HCT116 (cell line): ENCODE results near the gene NME2. TPM values are rescaled to one million over a fixed set of nuclear protein-coding genes. Genes with fewer than 3 reads are reported as not detected.

Experiments used
- ATAC-seq: fragments of 200-7000 bp; cut with Tn5 transposase; 2 replicates; pipeline ENCODE4 v1.9.1; 2020; ENCODE audit warnings: mild to moderate bottlenecking, moderate library complexity
- BruUV-seq: library from RNA; stranded (reverse); fragments of 400-500 nt; replicated peaks from 2 replicates; lab custom pipeline; 2021; lab: Mats Ljungman, UMichigan
- CTCF ChIA-PET: fragments of 300-600 bp; sonication (Branson Sonifier 250); formaldehyde crosslinking; loops from one replicate; lab custom pipeline; 2021; ENCODE audit warnings: antibody characterized with exemption; lab: Charles Lee
- POLR2A ChIA-PET: fragments of 300-600, 350-600 bp; sonication (Branson Sonifier 250); formaldehyde crosslinking; loops from one replicate; lab custom pipeline; 2021; ENCODE audit warnings: antibody characterized with exemption; lab: Charles Lee
- RAD21 ChIA-PET, 2 experiments: fragments of 300-600 bp; sonication (Branson Sonifier 250); formaldehyde crosslinking; loops; one replicate each; lab custom pipeline; 2023; ENCODE audit warnings: low total read pairs in 2 of 2; ENCODE audit not compliant: uncharacterized antibody in 2 of 2, unreplicated experiment in 2 of 2, low non-redundant PET in 1 of 2; lab: Charles Lee
- DNase-seq: peaks from one replicate; pipeline ENCODE4 v3.0.0-alpha.2; 2010; ENCODE audit warnings: low read depth, low spot score
- H2AFZ ChIP-seq: fragments of 200-600 bp; shearing (Covaris generic), sonication (generic); 2 replicates; pipeline ENCODE4 v1.6.1; 2017; ENCODE audit warnings: low read depth, mixed run types, mixed read lengths, antibody characterized with exemption, low read length; ENCODE audit not compliant: poor library complexity, severe bottlenecking
- H3K27ac ChIP-seq: 2 replicates; pipeline ENCODE4 v1.5.1; 2012; ENCODE audit warnings: low read depth, low read length
- H3K27me3 ChIP-seq: fragments of 200-600 bp; sonication (generic); 2 replicates; pipeline ENCODE4 v1.6.1; 2016; ENCODE audit warnings: mixed run types, low read length, mixed read lengths; ENCODE audit not compliant: insufficient read depth
- H3K36me3 ChIP-seq, 2 experiments: fragments of 200-500 bp in 1 of 2; fragments of 200-600 bp in 1 of 2; sonication (Bioruptor generic) in 1 of 2; sonication (generic) in 1 of 2; 2 replicates each; pipeline versions ENCODE4 v1.5.1 to v1.6.1; 2014 to 2016; ENCODE audit warnings: low read length in 2 of 2, inconsistent platforms in 1 of 2, mixed read lengths in 1 of 2, mixed run types in 1 of 2; ENCODE audit not compliant: insufficient read depth in 2 of 2, control insufficient read depth in 1 of 2
- H3K4me1 ChIP-seq, 2 experiments: fragments of 200-600 bp in 1 of 2; sonication (generic) in 1 of 2; 2 replicates each; pipeline versions ENCODE4 v1.5.1 to v1.6.1; 2012 to 2017; ENCODE audit warnings: low read length in 2 of 2, inconsistent platforms in 1 of 2, mild to moderate bottlenecking in 1 of 2, mixed read lengths in 1 of 2, mixed run types in 1 of 2, moderate library complexity in 1 of 2; ENCODE audit not compliant: insufficient read depth in 2 of 2, control insufficient read depth in 1 of 2
- H3K4me2 ChIP-seq: fragments of 200-600 bp; sonication (generic); 2 replicates; pipeline ENCODE4 v1.6.1; 2017; ENCODE audit warnings: mixed run types, low read length, mixed read lengths
- H3K4me3 ChIP-seq, 2 experiments: fragments of 200-600 bp in 1 of 2; sonication (generic) in 1 of 2; replicated peaks in 1 of 2; 2 replicates each; pipeline ENCODE4 v1.5.1; 2011 to 2016; ENCODE audit warnings: low read length in 2 of 2, control low read depth in 1 of 2, low read depth in 1 of 2, mild to moderate bottlenecking in 1 of 2, mixed read lengths in 1 of 2, mixed run types in 1 of 2
- H3K79me2 ChIP-seq: fragments of 200-600 bp; sonication (generic); 2 replicates; pipeline ENCODE4 v1.6.1; 2017; ENCODE audit warnings: mild to moderate bottlenecking, mixed run types, low read length, moderate library complexity, mixed read lengths; ENCODE audit not compliant: insufficient read depth
- H3K9ac ChIP-seq: fragments of 200-600 bp; sonication (generic); 2 replicates; pipeline ENCODE4 v1.6.1; 2016; ENCODE audit warnings: low read length, mixed read lengths
- H3K9me2 ChIP-seq: fragments of 200-600 bp; sonication (generic), shearing (Covaris generic); 2 replicates; pipeline ENCODE4 v1.6.1; 2017; ENCODE audit warnings: mixed run types, mild to moderate bottlenecking, moderate library complexity; ENCODE audit not compliant: insufficient read depth
- H3K9me3 ChIP-seq, 2 experiments: fragments of 200-500 bp in 1 of 2; fragments of 200-600 bp in 1 of 2; sonication (Bioruptor generic) in 1 of 2; sonication (generic) in 1 of 2; 2 replicates each; pipeline ENCODE4 v1.6.1; 2014 to 2017; ENCODE audit warnings: low read length in 2 of 2, mixed read lengths in 2 of 2, inconsistent platforms in 1 of 2, low read depth in 1 of 2, mild to moderate bottlenecking in 1 of 2, mixed run types in 1 of 2, moderate library complexity in 1 of 2; ENCODE audit not compliant: control insufficient read depth in 1 of 2, insufficient read depth in 1 of 2
- H4K20me1 ChIP-seq: fragments of 200-600 bp; sonication (generic), shearing (Covaris generic); 2 replicates; pipeline ENCODE4 v1.6.1; 2017; ENCODE audit warnings: mixed run types, mild to moderate bottlenecking, moderate library complexity; ENCODE audit not compliant: insufficient read depth
- CBX3 ChIP-seq: IDR thresholded peaks from 2 replicates; pipeline ENCODE4 v1.6.1; 2012; ENCODE audit warnings: low read depth
- CEBPB ChIP-seq: IDR thresholded peaks from 2 replicates; pipeline ENCODE4 v1.6.1; 2012; ENCODE audit warnings: low read depth
- ELF1 ChIP-seq: IDR thresholded peaks from 2 replicates; pipeline ENCODE4 v1.6.1; 2012; ENCODE audit warnings: low read depth, borderline replicate concordance
- EZH2 ChIP-seq: fragments of 200-600 bp; sonication (generic); IDR thresholded peaks from 2 replicates; pipeline ENCODE4 v1.6.1; 2017; ENCODE audit warnings: antibody characterized with exemption, mixed run types
- FOSL1 ChIP-seq: IDR thresholded peaks from 2 replicates; pipeline ENCODE4 v1.6.1; 2012; ENCODE audit warnings: low read depth
- POLR2A ChIP-seq: IDR thresholded peaks from 2 replicates; pipeline ENCODE4 v1.7.0; 2011; ENCODE audit warnings: borderline replicate concordance; ENCODE audit not compliant: insufficient read depth, insufficient read length; ENCODE audit errors: extremely low read depth
- POLR2AphosphoS5 ChIP-seq: IDR thresholded peaks from 2 replicates; pipeline ENCODE4 v1.6.1; 2011; ENCODE audit warnings: mild to moderate bottlenecking, low read depth, low read length, moderate library complexity
- RAD21 ChIP-seq: IDR thresholded peaks from 2 replicates; pipeline ENCODE4 v1.6.1; 2012; ENCODE audit warnings: low read depth, mild to moderate bottlenecking
- SIN3A ChIP-seq: IDR thresholded peaks from 2 replicates; pipeline ENCODE4 v1.6.1; 2012; ENCODE audit warnings: low read depth
- SP1 ChIP-seq: IDR thresholded peaks from 2 replicates; pipeline ENCODE4 v1.6.1; 2012; ENCODE audit warnings: low read depth
- SRF ChIP-seq: IDR thresholded peaks from 2 replicates; pipeline ENCODE4 v1.6.1; 2012; ENCODE audit warnings: low read depth
- TCF7L2 ChIP-seq: IDR thresholded peaks from 2 replicates; pipeline ENCODE4 v1.7.0; 2011; ENCODE audit warnings: borderline replicate concordance, inconsistent platforms; ENCODE audit not compliant: insufficient read depth, insufficient read length; ENCODE audit errors: extremely low read depth
- YY1 ChIP-seq: IDR thresholded peaks from 2 replicates; pipeline ENCODE4 v1.6.1; 2011; ENCODE audit warnings: low read length, low read depth, moderate library complexity, mild to moderate bottlenecking; ENCODE audit not compliant: insufficient replicate concordance; ENCODE audit errors: extremely low read depth
- intact Hi-C: fragments of 100-400 bp; cut with micrococcal nuclease; formaldehyde crosslinking; loops from 2 replicates; pipeline ENCODE4 v1.10.0; 2022
- total RNA-seq: library from RNA; stranded (reverse); gene quantifications from one replicate; pipeline ENCODE4 v1.2.1, GENCODE V29; 2021; ENCODE audit not compliant: unreplicated experiment
- TF ChIP-seq, protein P1 (sequence below): IDR thresholded peaks from 2 replicates; pipeline ENCODE4 v1.6.1; 2012
- TF ChIP-seq, protein P2 (sequence below): IDR thresholded peaks from 2 replicates; pipeline ENCODE4 v1.6.1; 2012; ENCODE audit warnings: low read depth
- TF ChIP-seq, protein P3 (sequence below), 3 experiments: fragments of 200-600 bp in 1 of 3; sonication (generic) in 1 of 3; IDR thresholded peaks in 2 of 3; conservative IDR thresholded peaks in 1 of 3; 2 replicates each; pipeline ENCODE4 v1.5.1; 2012 to 2017; ENCODE audit warnings: low read depth in 2 of 3, low read length in 2 of 3, antibody characterized with exemption in 1 of 3, borderline replicate concordance in 1 of 3, control low read depth in 1 of 3, mild to moderate bottlenecking in 1 of 3, mixed read lengths in 1 of 3, mixed run types in 1 of 3, moderate library complexity in 1 of 3; ENCODE audit not compliant: insufficient read depth in 1 of 3

NME2 gene
- total RNA-seq, 1 experiment from 2014 or later: 1,287 TPM

DNA sequence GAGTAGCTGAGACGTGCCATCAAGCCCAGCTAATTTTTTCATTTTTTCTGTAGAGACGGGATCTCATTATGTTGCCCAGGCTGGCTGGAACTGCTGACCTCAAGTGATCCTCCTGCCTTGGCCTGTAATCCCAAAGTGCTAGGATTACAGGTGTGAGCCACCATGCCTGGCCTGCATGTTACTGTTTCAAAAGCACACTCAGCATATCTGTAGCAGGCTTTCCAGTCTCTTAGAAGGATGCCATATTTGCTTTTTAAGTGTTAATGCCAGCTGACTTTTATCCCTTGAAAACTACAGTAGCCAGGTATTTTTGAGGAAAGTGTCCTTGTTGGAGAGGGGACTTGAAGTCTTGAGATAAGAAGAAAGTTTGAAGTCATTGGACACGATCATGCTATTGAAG, 30.3 kb upstream of the NME2 start:
- RAD21 ChIA-PET: no interaction called here
- no TSS peak for BruUV-seq
- H3K9me2 ChIP-seq: no peaks in the 10 kb centered on the region
- H3K79me2 ChIP-seq: no peaks in the 10 kb centered on the region
- H3K9me3 ChIP-seq: no peaks in the 10 kb centered on the region
- POLR2A ChIA-PET: interaction anchor here (1.1 to 1.4 kb wide), 2 partner anchors 9 to 14 kb away, joined by 3 to 4 read pairs; no protein-coding TSS in a partner anchor
- intact Hi-C loops: no loop called here
- H3K9ac ChIP-seq: no peak overlapping the region
- H3K36me3 ChIP-seq: no peaks in the 10 kb centered on the region
- peaks cover 6 to 16% of the 10 kb centered on the region in 2 experiments for H3K4me1 ChIP-seq
- no peak overlapping the region for H3K27ac ChIP-seq
- CTCF ChIA-PET: interaction anchor here (1.9 kb wide), 1 partner anchor 17 kb away, joined by 7 read pairs; the partner anchor contains the start of gene NME1
- H4K20me1 ChIP-seq: no peaks in the 10 kb centered on the region
- no peak for ATAC-seq
- no peak overlapping the region for H2AFZ ChIP-seq
- H3K27me3 ChIP-seq: no peaks in the 10 kb centered on the region
- no peak overlapping the region for H3K4me2 ChIP-seq
- TF ChIP-seq RAD21 (no peak), SRF (no peak), ELF1 (no peak), CEBPB (no peak), TCF7L2 (no peak), SP1 (no peak), POLR2A (no peak), SIN3A (no peak), CBX3 (no peak), YY1 (no peak), EZH2 (no peak), FOSL1 (no peak), POLR2AphosphoS5 (no peak)
- TF ChIP-seq, protein P1, sequence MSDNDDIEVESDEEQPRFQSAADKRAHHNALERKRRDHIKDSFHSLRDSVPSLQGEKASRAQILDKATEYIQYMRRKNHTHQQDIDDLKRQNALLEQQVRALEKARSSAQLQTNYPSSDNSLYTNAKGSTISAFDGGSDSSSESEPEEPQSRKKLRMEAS: no peak
- TF ChIP-seq, protein P2, sequence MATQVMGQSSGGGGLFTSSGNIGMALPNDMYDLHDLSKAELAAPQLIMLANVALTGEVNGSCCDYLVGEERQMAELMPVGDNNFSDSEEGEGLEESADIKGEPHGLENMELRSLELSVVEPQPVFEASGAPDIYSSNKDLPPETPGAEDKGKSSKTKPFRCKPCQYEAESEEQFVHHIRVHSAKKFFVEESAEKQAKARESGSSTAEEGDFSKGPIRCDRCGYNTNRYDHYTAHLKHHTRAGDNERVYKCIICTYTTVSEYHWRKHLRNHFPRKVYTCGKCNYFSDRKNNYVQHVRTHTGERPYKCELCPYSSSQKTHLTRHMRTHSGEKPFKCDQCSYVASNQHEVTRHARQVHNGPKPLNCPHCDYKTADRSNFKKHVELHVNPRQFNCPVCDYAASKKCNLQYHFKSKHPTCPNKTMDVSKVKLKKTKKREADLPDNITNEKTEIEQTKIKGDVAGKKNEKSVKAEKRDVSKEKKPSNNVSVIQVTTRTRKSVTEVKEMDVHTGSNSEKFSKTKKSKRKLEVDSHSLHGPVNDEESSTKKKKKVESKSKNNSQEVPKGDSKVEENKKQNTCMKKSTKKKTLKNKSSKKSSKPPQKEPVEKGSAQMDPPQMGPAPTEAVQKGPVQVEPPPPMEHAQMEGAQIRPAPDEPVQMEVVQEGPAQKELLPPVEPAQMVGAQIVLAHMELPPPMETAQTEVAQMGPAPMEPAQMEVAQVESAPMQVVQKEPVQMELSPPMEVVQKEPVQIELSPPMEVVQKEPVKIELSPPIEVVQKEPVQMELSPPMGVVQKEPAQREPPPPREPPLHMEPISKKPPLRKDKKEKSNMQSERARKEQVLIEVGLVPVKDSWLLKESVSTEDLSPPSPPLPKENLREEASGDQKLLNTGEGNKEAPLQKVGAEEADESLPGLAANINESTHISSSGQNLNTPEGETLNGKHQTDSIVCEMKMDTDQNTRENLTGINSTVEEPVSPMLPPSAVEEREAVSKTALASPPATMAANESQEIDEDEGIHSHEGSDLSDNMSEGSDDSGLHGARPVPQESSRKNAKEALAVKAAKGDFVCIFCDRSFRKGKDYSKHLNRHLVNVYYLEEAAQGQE: no peak
- TF ChIP-seq, protein P3, sequence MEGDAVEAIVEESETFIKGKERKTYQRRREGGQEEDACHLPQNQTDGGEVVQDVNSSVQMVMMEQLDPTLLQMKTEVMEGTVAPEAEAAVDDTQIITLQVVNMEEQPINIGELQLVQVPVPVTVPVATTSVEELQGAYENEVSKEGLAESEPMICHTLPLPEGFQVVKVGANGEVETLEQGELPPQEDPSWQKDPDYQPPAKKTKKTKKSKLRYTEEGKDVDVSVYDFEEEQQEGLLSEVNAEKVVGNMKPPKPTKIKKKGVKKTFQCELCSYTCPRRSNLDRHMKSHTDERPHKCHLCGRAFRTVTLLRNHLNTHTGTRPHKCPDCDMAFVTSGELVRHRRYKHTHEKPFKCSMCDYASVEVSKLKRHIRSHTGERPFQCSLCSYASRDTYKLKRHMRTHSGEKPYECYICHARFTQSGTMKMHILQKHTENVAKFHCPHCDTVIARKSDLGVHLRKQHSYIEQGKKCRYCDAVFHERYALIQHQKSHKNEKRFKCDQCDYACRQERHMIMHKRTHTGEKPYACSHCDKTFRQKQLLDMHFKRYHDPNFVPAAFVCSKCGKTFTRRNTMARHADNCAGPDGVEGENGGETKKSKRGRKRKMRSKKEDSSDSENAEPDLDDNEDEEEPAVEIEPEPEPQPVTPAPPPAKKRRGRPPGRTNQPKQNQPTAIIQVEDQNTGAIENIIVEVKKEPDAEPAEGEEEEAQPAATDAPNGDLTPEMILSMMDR (IDR thresholded peaks at IDR 0.05 in 2 of 3, conservative IDR thresholded peaks at IDR 0.05 in 1 of 3; ENCODE audit: borderline replicate concordance in 1 of 3, insufficient read depth in 1 of 3, low read depth in 2 of 3, low read length in 2 of 3): no peak
- TF ChIP-seq, all 23 proteins: peak for 0
- H3K4me3 ChIP-seq: no peak overlapping the region
- DNase-seq: no peak
